HCT116 (cell line): Measurements from ENCODE around the gene EWSR1. TPM values are rescaled to one million over a fixed set of nuclear protein-coding genes. Genes with fewer than 3 reads are reported as not detected.
"Not testable (repeated sequence)": the region's sequence is repeated elsewhere in the genome, so short reads cannot be mapped to it uniquely, and the experiment has no call there.

ENCODE experiments used
- ATAC-seq: fragments of 200-7000 bp; cut with Tn5 transposase; 2 replicates; pipeline ENCODE4 v1.9.1; 2020; ENCODE audit warnings: mild to moderate bottlenecking, moderate library complexity
- BruUV-seq: library from RNA; stranded (reverse); fragments of 400-500 nt; replicated peaks from 2 replicates; lab custom pipeline; 2021; lab: Mats Ljungman, UMichigan
- CTCF ChIA-PET: fragments of 300-600 bp; sonication (Branson Sonifier 250); formaldehyde crosslinking; loops from one replicate; lab custom pipeline; 2021; ENCODE audit warnings: antibody characterized with exemption; lab: Charles Lee
- POLR2A ChIA-PET: fragments of 300-600, 350-600 bp; sonication (Branson Sonifier 250); formaldehyde crosslinking; loops from one replicate; lab custom pipeline; 2021; ENCODE audit warnings: antibody characterized with exemption; lab: Charles Lee
- RAD21 ChIA-PET, 2 experiments: fragments of 300-600 bp; sonication (Branson Sonifier 250); formaldehyde crosslinking; loops; one replicate each; lab custom pipeline; 2023; ENCODE audit warnings: low total read pairs in 2 of 2; ENCODE audit not compliant: uncharacterized antibody in 2 of 2, unreplicated experiment in 2 of 2, low non-redundant PET in 1 of 2; lab: Charles Lee
- DNase-seq: peaks from one replicate; pipeline ENCODE4 v3.0.0-alpha.2; 2010; ENCODE audit warnings: low read depth, low spot score
- H2AFZ ChIP-seq: fragments of 200-600 bp; shearing (Covaris generic), sonication (generic); 2 replicates; pipeline ENCODE4 v1.6.1; 2017; ENCODE audit warnings: low read depth, mixed run types, mixed read lengths, antibody characterized with exemption, low read length; ENCODE audit not compliant: poor library complexity, severe bottlenecking
- H3K27ac ChIP-seq: 2 replicates; pipeline ENCODE4 v1.5.1; 2012; ENCODE audit warnings: low read depth, low read length
- H3K27me3 ChIP-seq: fragments of 200-600 bp; sonication (generic); 2 replicates; pipeline ENCODE4 v1.6.1; 2016; ENCODE audit warnings: mixed run types, low read length, mixed read lengths; ENCODE audit not compliant: insufficient read depth
- H3K36me3 ChIP-seq, 2 experiments: fragments of 200-500 bp in 1 of 2; fragments of 200-600 bp in 1 of 2; sonication (Bioruptor generic) in 1 of 2; sonication (generic) in 1 of 2; 2 replicates each; pipeline versions ENCODE4 v1.5.1 to v1.6.1; 2014 to 2016; ENCODE audit warnings: low read length in 2 of 2, inconsistent platforms in 1 of 2, mixed read lengths in 1 of 2, mixed run types in 1 of 2; ENCODE audit not compliant: insufficient read depth in 2 of 2, control insufficient read depth in 1 of 2
- H3K4me1 ChIP-seq, 2 experiments: fragments of 200-600 bp in 1 of 2; sonication (generic) in 1 of 2; 2 replicates each; pipeline versions ENCODE4 v1.5.1 to v1.6.1; 2012 to 2017; ENCODE audit warnings: low read length in 2 of 2, inconsistent platforms in 1 of 2, mild to moderate bottlenecking in 1 of 2, mixed read lengths in 1 of 2, mixed run types in 1 of 2, moderate library complexity in 1 of 2; ENCODE audit not compliant: insufficient read depth in 2 of 2, control insufficient read depth in 1 of 2
- H3K4me2 ChIP-seq: fragments of 200-600 bp; sonication (generic); 2 replicates; pipeline ENCODE4 v1.6.1; 2017; ENCODE audit warnings: mixed run types, low read length, mixed read lengths
- H3K4me3 ChIP-seq, 2 experiments: fragments of 200-600 bp in 1 of 2; sonication (generic) in 1 of 2; replicated peaks in 1 of 2; 2 replicates each; pipeline ENCODE4 v1.5.1; 2011 to 2016; ENCODE audit warnings: low read length in 2 of 2, control low read depth in 1 of 2, low read depth in 1 of 2, mild to moderate bottlenecking in 1 of 2, mixed read lengths in 1 of 2, mixed run types in 1 of 2
- H3K79me2 ChIP-seq: fragments of 200-600 bp; sonication (generic); 2 replicates; pipeline ENCODE4 v1.6.1; 2017; ENCODE audit warnings: mild to moderate bottlenecking, mixed run types, low read length, moderate library complexity, mixed read lengths; ENCODE audit not compliant: insufficient read depth
- H3K9ac ChIP-seq: fragments of 200-600 bp; sonication (generic); 2 replicates; pipeline ENCODE4 v1.6.1; 2016; ENCODE audit warnings: low read length, mixed read lengths
- H3K9me2 ChIP-seq: fragments of 200-600 bp; sonication (generic), shearing (Covaris generic); 2 replicates; pipeline ENCODE4 v1.6.1; 2017; ENCODE audit warnings: mixed run types, mild to moderate bottlenecking, moderate library complexity; ENCODE audit not compliant: insufficient read depth
- H3K9me3 ChIP-seq, 2 experiments: fragments of 200-500 bp in 1 of 2; fragments of 200-600 bp in 1 of 2; sonication (Bioruptor generic) in 1 of 2; sonication (generic) in 1 of 2; 2 replicates each; pipeline ENCODE4 v1.6.1; 2014 to 2017; ENCODE audit warnings: low read length in 2 of 2, mixed read lengths in 2 of 2, inconsistent platforms in 1 of 2, low read depth in 1 of 2, mild to moderate bottlenecking in 1 of 2, mixed run types in 1 of 2, moderate library complexity in 1 of 2; ENCODE audit not compliant: control insufficient read depth in 1 of 2, insufficient read depth in 1 of 2
- H4K20me1 ChIP-seq: fragments of 200-600 bp; sonication (generic), shearing (Covaris generic); 2 replicates; pipeline ENCODE4 v1.6.1; 2017; ENCODE audit warnings: mixed run types, mild to moderate bottlenecking, moderate library complexity; ENCODE audit not compliant: insufficient read depth
- RAD21 ChIP-seq: IDR thresholded peaks from 2 replicates; pipeline ENCODE4 v1.6.1; 2012; ENCODE audit warnings: low read depth, mild to moderate bottlenecking
- intact Hi-C: fragments of 100-400 bp; cut with micrococcal nuclease; formaldehyde crosslinking; loops from 2 replicates; pipeline ENCODE4 v1.10.0; 2022
- total RNA-seq: library from RNA; stranded (reverse); gene quantifications from one replicate; pipeline ENCODE4 v1.2.1, GENCODE V29; 2021; ENCODE audit not compliant: unreplicated experiment
- TF ChIP-seq, protein P1 (sequence below): IDR thresholded peaks from 2 replicates; pipeline ENCODE4 v1.6.1; 2012
- TF ChIP-seq, protein P2 (sequence below), 3 experiments: fragments of 200-600 bp in 1 of 3; sonication (generic) in 1 of 3; IDR thresholded peaks in 2 of 3; conservative IDR thresholded peaks in 1 of 3; 2 replicates each; pipeline ENCODE4 v1.5.1; 2012 to 2017; ENCODE audit warnings: low read depth in 2 of 3, low read length in 2 of 3, antibody characterized with exemption in 1 of 3, borderline replicate concordance in 1 of 3, control low read depth in 1 of 3, mild to moderate bottlenecking in 1 of 3, mixed read lengths in 1 of 3, mixed run types in 1 of 3, moderate library complexity in 1 of 3; ENCODE audit not compliant: insufficient read depth in 1 of 3

Gene EWSR1
- total RNA-seq, 1 experiment from 2014 or later: 335 TPM

- H3K4me3 ChIP-seq: no peak overlapping the region
- H3K27ac ChIP-seq: no peak overlapping the region
- no peak overlapping the region for H3K4me2 ChIP-seq
- H3K79me2 ChIP-seq: no peaks in the 10 kb centered on the region
- no peaks in the 10 kb centered on the region for H3K4me1 ChIP-seq
- RAD21 ChIA-PET: interaction anchor here (0.6 to 1.3 kb wide), 6 partner anchors 42 to 645 kb away, joined by 3 to 7 read pairs (median 4); no protein-coding TSS in a partner anchor
- no peaks in the 10 kb centered on the region for H3K36me3 ChIP-seq
- peaks cover 0 to 4% of the 10 kb centered on the region in 2 experiments; a peak in 2 of 4 replicates for H3K9me3 ChIP-seq
- H3K27me3 ChIP-seq: no peaks in the 10 kb centered on the region
- no TSS peak for BruUV-seq
- H3K9me2 ChIP-seq: no peaks in the 10 kb centered on the region
- no peaks in the 10 kb centered on the region for H4K20me1 ChIP-seq
- POLR2A ChIA-PET: no interaction called here
- intact Hi-C loops: loop anchor here (1.0 to 10.0 kb wide), 5 partner anchors 91 to 644 kb away; no protein-coding TSS in a partner anchor
- ATAC-seq: peak; percentile 100
- TF ChIP-seq, protein P1, sequence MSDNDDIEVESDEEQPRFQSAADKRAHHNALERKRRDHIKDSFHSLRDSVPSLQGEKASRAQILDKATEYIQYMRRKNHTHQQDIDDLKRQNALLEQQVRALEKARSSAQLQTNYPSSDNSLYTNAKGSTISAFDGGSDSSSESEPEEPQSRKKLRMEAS: no peak
- TF ChIP-seq RAD21: peak; percentile 85
- TF ChIP-seq, protein P2, sequence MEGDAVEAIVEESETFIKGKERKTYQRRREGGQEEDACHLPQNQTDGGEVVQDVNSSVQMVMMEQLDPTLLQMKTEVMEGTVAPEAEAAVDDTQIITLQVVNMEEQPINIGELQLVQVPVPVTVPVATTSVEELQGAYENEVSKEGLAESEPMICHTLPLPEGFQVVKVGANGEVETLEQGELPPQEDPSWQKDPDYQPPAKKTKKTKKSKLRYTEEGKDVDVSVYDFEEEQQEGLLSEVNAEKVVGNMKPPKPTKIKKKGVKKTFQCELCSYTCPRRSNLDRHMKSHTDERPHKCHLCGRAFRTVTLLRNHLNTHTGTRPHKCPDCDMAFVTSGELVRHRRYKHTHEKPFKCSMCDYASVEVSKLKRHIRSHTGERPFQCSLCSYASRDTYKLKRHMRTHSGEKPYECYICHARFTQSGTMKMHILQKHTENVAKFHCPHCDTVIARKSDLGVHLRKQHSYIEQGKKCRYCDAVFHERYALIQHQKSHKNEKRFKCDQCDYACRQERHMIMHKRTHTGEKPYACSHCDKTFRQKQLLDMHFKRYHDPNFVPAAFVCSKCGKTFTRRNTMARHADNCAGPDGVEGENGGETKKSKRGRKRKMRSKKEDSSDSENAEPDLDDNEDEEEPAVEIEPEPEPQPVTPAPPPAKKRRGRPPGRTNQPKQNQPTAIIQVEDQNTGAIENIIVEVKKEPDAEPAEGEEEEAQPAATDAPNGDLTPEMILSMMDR (IDR thresholded peaks at IDR 0.05 in 2 of 3, conservative IDR thresholded peaks at IDR 0.05 in 1 of 3; ENCODE audit: borderline replicate concordance in 1 of 3, insufficient read depth in 1 of 3, low read depth in 2 of 3, low read length in 2 of 3): peak; percentile 59 to 99 (median 94)
- no peak overlapping the region for H2AFZ ChIP-seq
- peak; percentile 34 for DNase-seq
- no peak overlapping the region for H3K9ac ChIP-seq
- CTCF ChIA-PET: interaction anchor here (0.6 to 2.0 kb wide), 15 partner anchors 9 to 649 kb away, joined by 3 to 23 read pairs (median 4); partner anchors contain the start of gene EMID1
These were observed 22.3 kb upstream of the EWSR1 start for GRCh38 chr22:29245626-29246385.

DNA sequence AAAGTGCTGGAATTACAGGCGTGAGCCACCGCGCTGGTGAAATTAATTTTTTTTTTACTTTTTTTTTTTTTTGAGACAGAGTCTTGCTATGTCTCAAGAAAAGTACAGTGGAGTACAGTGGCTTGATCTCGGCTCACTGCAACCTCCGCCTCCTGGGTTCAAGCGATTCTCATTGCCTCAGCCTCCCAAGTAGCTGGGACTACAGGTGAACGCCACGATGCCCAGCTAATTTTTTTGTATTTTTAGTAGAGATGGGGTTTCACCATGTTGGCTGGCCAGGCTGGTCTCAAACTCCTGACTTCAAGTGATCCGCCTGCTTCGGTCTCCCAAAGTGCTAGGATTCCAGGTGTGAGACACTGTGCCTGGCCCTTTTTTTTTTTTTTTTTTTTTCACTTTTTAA, 20.2 kb upstream of the EWSR1 start:
- H2AFZ ChIP-seq: not testable (repeated sequence)
- intact Hi-C loops: loop anchor here (5.0 to 10.0 kb wide), 4 partner anchors 93 to 456 kb away; no protein-coding TSS in a partner anchor

More for the DNA sequence above, 20.2 kb upstream of the EWSR1 start:
- H3K4me1 ChIP-seq, H3K9me2 ChIP-seq, POLR2A ChIA-PET, H3K9ac ChIP-seq, H3K36me3 ChIP-seq, H3K27me3 ChIP-seq, H3K9me3 ChIP-seq, H3K4me3 ChIP-seq, CTCF ChIA-PET, H4K20me1 ChIP-seq, BruUV-seq, DNase-seq, H3K4me2 ChIP-seq, H3K79me2 ChIP-seq, RAD21 ChIA-PET, H3K27ac ChIP-seq, ATAC-seq: not testable (repeated sequence)
